Activated CD8-positive, alpha-beta memory T cell treated with anti-CD3 and anti-CD28 coated beads for 48 hours (primary cell): ENCODE data around the gene XXYLT1.

Experiments
- DNase-seq, 3 experiments: peaks; one replicate each; pipeline ENCODE4 v3.0.0-alpha.2; 2020; ENCODE audit warnings: low read depth in 2 of 3, low spot score in 2 of 3

XXYLT1 gene

GRCh38 chr3:195135917-195136316 lies 135.0 kb downstream of the XXYLT1 start:
- DNase-seq: no peak

GRCh38 chr3:195134431-195134830 lies 136.5 kb downstream of the XXYLT1 start:
- no peak for DNase-seq

GRCh38 chr3:195133462-195133861 lies 137.5 kb downstream of the XXYLT1 start:
- DNase-seq: no peak

GRCh38 chr3:195133013-195133412 lies 137.9 kb downstream of the XXYLT1 start:
- no peak for DNase-seq

GRCh38 chr3:195131176-195131575 lies 139.8 kb downstream of the XXYLT1 start:
- DNase-seq: no peak

- peak in 1 of 3 experiments; percentile 20 for DNase-seq
Observed at GRCh38 chr3:195129644-195130492, 141.1 kb downstream of the XXYLT1 start.

- no peak for DNase-seq
Observed at GRCh38 chr3:195129072-195129643, 141.8 kb downstream of the XXYLT1 start.

- no peak for DNase-seq
Observed at GRCh38 chr3:195128255-195129071, 142.5 kb downstream of the XXYLT1 start.

- DNase-seq: no peak
Observed at GRCh38 chr3:195126056-195126605, 144.8 kb downstream of the XXYLT1 start.

GRCh38 chr3:195125646-195126045 lies 145.3 kb downstream of the XXYLT1 start:
- DNase-seq: no peak

- no peak for DNase-seq
Observed at GRCh38 chr3:195124378-195124992, 146.5 kb downstream of the XXYLT1 start.

GRCh38 chr3:195123281-195123691 lies 147.7 kb downstream of the XXYLT1 start:
- no peak for DNase-seq

GRCh38 chr3:195122261-195122660 lies 148.7 kb downstream of the XXYLT1 start:
- DNase-seq: no peak

- no peak for DNase-seq
Observed at GRCh38 chr3:195120267-195120601, 150.7 kb downstream of the XXYLT1 start.

GRCh38 chr3:195119461-195120266 lies 151.3 kb downstream of the XXYLT1 start:
- DNase-seq: no peak

- no peak for DNase-seq
Observed at GRCh38 chr3:195118671-195119070, 152.3 kb downstream of the XXYLT1 start.

GRCh38 chr3:195117978-195118581 lies 152.9 kb downstream of the XXYLT1 start:
- no peak for DNase-seq

- no peak for DNase-seq
Observed at GRCh38 chr3:195116407-195117185, 154.4 kb downstream of the XXYLT1 start.
